DMS 273 (cell line): ENCODE data around the gene TMEM181.
"Not testable (repeated sequence)": the region's sequence is repeated elsewhere in the genome, so short reads cannot be mapped to it uniquely, and the experiment has no call there.

Source experiments
- DNase-seq: peaks from one replicate; lab custom pipeline; 2025; ENCODE audit not compliant: unreplicated experiment; lab: John Stamatoyannopoulos, UW

Gene TMEM181

GRCh38 chr6:158619922-158620801 is 60.3 kb downstream of the TMEM181 start:
- DNase-seq: no peak

GRCh38 chr6:158620963-158621693 is 61.2 kb downstream of the TMEM181 start:
- DNase-seq: no peak

GRCh38 chr6:158621694-158622544 is 62.0 kb downstream of the TMEM181 start:
- DNase-seq: no peak

GRCh38 chr6:158622545-158623190 is 62.8 kb downstream of the TMEM181 start:
- DNase-seq: no peak

GRCh38 chr6:158624684-158625682 is 65.1 kb downstream of the TMEM181 start:
- DNase-seq: no peak

GRCh38 chr6:158625881-158626305 is 66.0 kb downstream of the TMEM181 start:
- DNase-seq: no peak

- DNase-seq: no peak
Measured at GRCh38 chr6:158626360-158627167, 66.7 kb downstream of the TMEM181 start.

- no peak for DNase-seq
Measured at GRCh38 chr6:158627168-158627939, 67.5 kb downstream of the TMEM181 start.

- DNase-seq: no peak
Measured at GRCh38 chr6:158627940-158628211, 68.0 kb downstream of the TMEM181 start.

- DNase-seq: no peak
Measured at GRCh38 chr6:158628542-158628941, 68.7 kb downstream of the TMEM181 start.

- DNase-seq: peak; percentile 50
Measured at GRCh38 chr6:158629367-158630221, 69.7 kb downstream of the TMEM181 start.

GRCh38 chr6:158630938-158631616 is 71.2 kb downstream of the TMEM181 start:
- peak; percentile 17 for DNase-seq

GRCh38 chr6:158631678-158632537 is 72.0 kb downstream of the TMEM181 start:
- no peak for DNase-seq

GRCh38 chr6:158632538-158633119 is 72.7 kb downstream of the TMEM181 start:
- DNase-seq: not testable (repeated sequence)

- no peak for DNase-seq
Measured at GRCh38 chr6:158633127-158633526, 73.2 kb downstream of the TMEM181 start.
